Right lobe of liver (tissue), 6 donors: ENCODE measurements around the gene HDAC4. TPM values are rescaled to one million over a fixed set of nuclear protein-coding genes. Genes with fewer than 3 reads are reported as not detected.

Source experiments
- ATAC-seq, 4 donors: fragments of 200-7000 bp; cut with Tn5 transposase; one replicate each; pipeline ENCODE4 v1.9.1; 2020; ENCODE audit warnings: mild to moderate bottlenecking in 4 of 4, moderate library complexity in 4 of 4
- DNase-seq, 3 donors: peaks; one replicate each; pipeline ENCODE4 v3.0.0-alpha.2; 2020
- H3K27ac ChIP-seq, 3 donors: fragments of 200-600 bp; one replicate each; pipeline ENCODE4 v1.8.0; 2022
- H3K27me3 ChIP-seq, 2 donors: fragments of 200-600 bp; one replicate each; pipeline ENCODE4 v1.8.0; 2022
- H3K36me3 ChIP-seq, 4 donors: fragments of 200-600 bp; sonication (generic) in 1 of 4; one replicate each; pipeline versions ENCODE4 v1.5.1 to v1.8.0; 2017 to 2022; ENCODE audit warnings: control low read depth in 1 of 4
- H3K4me1 ChIP-seq, 4 donors: fragments of 200-600 bp; sonication (generic) in 1 of 4; one replicate each; pipeline versions ENCODE4 v1.5.1 to v1.8.0; 2017 to 2022; ENCODE audit warnings: control low read depth in 1 of 4
- H3K4me3 ChIP-seq, 3 donors: fragments of 200-600 bp; one replicate each; pipeline ENCODE4 v1.8.0; 2022
- H3K9me3 ChIP-seq, 4 donors: fragments of 200-600 bp; sonication (generic) in 1 of 4; one replicate each; pipeline versions ENCODE4 v1.5.1 to v1.8.0; 2017 to 2022; ENCODE audit warnings: control low read depth in 1 of 4
- CTCF ChIP-seq, 4 donors: fragments of 200-600 bp in 3 of 4; fragments of 450-650 bp in 1 of 4; IDR thresholded peaks; one replicate each; pipeline versions ENCODE4 v1.5.1 to v1.8.0; 2016 to 2022; ENCODE audit warnings: antibody characterized with exemption in 4 of 4, mild to moderate bottlenecking in 2 of 4
- POLR2A ChIP-seq: fragments of 450-650 bp; IDR thresholded peaks from one replicate; pipeline ENCODE4 v1.6.1; 2017; ENCODE audit warnings: antibody characterized with exemption, mild to moderate bottlenecking
- WGBS: methylation state at CpG from one replicate; pipeline ENCODE4 v1.1.6; 2018; ENCODE audit warnings: low coverage, low lambda C conversion rate; ENCODE audit not compliant: insufficient coverage; ENCODE audit errors: missing lambda C conversion rate; 5-methylcytosine and 5-hydroxymethylcytosine counted together
- intact Hi-C, 2 donors: fragments of 100-400 bp; cut with DNase I; formaldehyde crosslinking; loops; one replicate each; pipeline versions ENCODE4 v1.11.2 to v1.14.1; 2022
- total RNA-seq, 6 experiments: library from RNA; depleted of rRNA in 2 of 6; stranded (reverse); fragments of >200 nt in 2 of 6; fragmentation: NEBNext Ultra II Directional in 3 of 6; extraction: Animal tissue kit (Norgen Biotek cat#: 25700) in 3 of 6; gene quantifications; one replicate each; pipeline versions ENCODE4 v1.1.0 to v1.2.4, GENCODE V29; 2016 to 2023
- donor health status: DM: no; HTN: yes; CAD: no.
- donor health status: DM: no; HTN: no; CAD: no.
- donor health status: DM: no; HTN: no; CAD: no.
- donor health status: DM: no; HTN: yes; CAD: no.
- donor health status: DM: no; HTN: yes; CAD: no.

The HDAC4 gene
- total RNA-seq, 6 experiments from 2014 or later: 8.9 to 22.4 (median 14.7) TPM

GRCh38 chr2:239082425-239082824 is 318.4 kb downstream of the HDAC4 start:
- ATAC-seq (no peak), DNase-seq (no peak)
- TF ChIP-seq POLR2A (no peak), CTCF (IDR thresholded peaks at IDR 0.05) (no peak)
- Histone ChIP-seq H3K27me3 (no peaks in the 10 kb centered on the region), H3K4me1 (no peaks in the 10 kb centered on the region), H3K9me3 (no peaks in the 10 kb centered on the region), H3K4me3 (no peak overlapping the region), H3K27ac (no peak overlapping the region), H3K36me3 (peaks cover 0 to 14% (median 0%) of the 10 kb centered on the region in 4 donors)
- intact Hi-C loops: no loop called here
- WGBS: no CpG with 5 or more reads among the region's 14 CpGs

- Histone ChIP-seq H3K4me3 (no peak overlapping the region), H3K9me3 (no peaks in the 10 kb centered on the region), H3K36me3 (peaks cover 0 to 14% (median 0%) of the 10 kb centered on the region in 4 donors), H3K4me1 (no peaks in the 10 kb centered on the region), H3K27me3 (no peaks in the 10 kb centered on the region), H3K27ac (no peak overlapping the region)
- WGBS: 67% methylated on average over 2 of the region's 18 CpGs
- intact Hi-C loops: no loop called here
- TF ChIP-seq CTCF (IDR thresholded peaks at IDR 0.05) (no peak), POLR2A (no peak)
- no peak for ATAC-seq
- DNase-seq: no peak
Measured at GRCh38 chr2:239081622-239082021, 319.2 kb downstream of the HDAC4 start.

GRCh38 chr2:239081046-239081445 is 319.8 kb downstream of the HDAC4 start:
- Histone ChIP-seq H3K36me3 (peaks cover 0 to 14% (median 0%) of the 10 kb centered on the region in 4 donors), H3K4me3 (no peak overlapping the region), H3K9me3 (no peaks in the 10 kb centered on the region), H3K27me3 (no peaks in the 10 kb centered on the region), H3K27ac (no peak overlapping the region), H3K4me1 (no peaks in the 10 kb centered on the region)
- TF ChIP-seq POLR2A: no peak
- no peak for TF ChIP-seq CTCF (IDR thresholded peaks at IDR 0.05)
- ATAC-seq: no peak
- intact Hi-C loops: no loop called here
- 91% methylated on average over 6 of the region's 19 CpGs for WGBS
- DNase-seq: peak in 1 of 3 donors; percentile 15

GRCh38 chr2:239079671-239080294 is 321.0 kb downstream of the HDAC4 start:
- Histone ChIP-seq H3K4me1 (no peaks in the 10 kb centered on the region), H3K27me3 (no peaks in the 10 kb centered on the region), H3K9me3 (no peaks in the 10 kb centered on the region), H3K36me3 (peaks cover 0 to 14% (median 0%) of the 10 kb centered on the region in 4 donors), H3K27ac (no peak overlapping the region), H3K4me3 (no peak overlapping the region)
- intact Hi-C loops: no loop called here
- ATAC-seq: no peak
- TF ChIP-seq CTCF (IDR thresholded peaks at IDR 0.05): no peak
- TF ChIP-seq POLR2A: no peak
- 93% methylated on average over 6 of the region's 16 CpGs for WGBS
- DNase-seq: no peak
